B cell (primary cell): Measurements from ENCODE around the gene TF. TPM values are rescaled to one million over a fixed set of nuclear protein-coding genes. Genes with fewer than 3 reads are reported as not detected.

Source experiments
- ATAC-seq: fragments of 200-7000 bp; cut with Tn5 transposase; one replicate; pipeline ENCODE4 v1.10.0; 2021; ENCODE audit warnings: low read depth, mild to moderate bottlenecking, moderate number of reproducible peaks, moderate library complexity
- CTCF ChIA-PET: fragments of 350-600 bp; sonication (Branson Sonifier 250); formaldehyde crosslinking; loops from one replicate; lab custom pipeline; 2021; ENCODE audit warnings: antibody characterized with exemption, inconsistent platforms; lab: Charles Lee
- POLR2A ChIA-PET: fragments of 350-600 bp; sonication (Branson Sonifier 250); formaldehyde crosslinking; loops from one replicate; lab custom pipeline; 2021; ENCODE audit warnings: antibody characterized with exemption; lab: Charles Lee
- DNase-seq: peaks from one replicate; pipeline ENCODE4 v3.0.0; 2013
- H2AFZ ChIP-seq: 2 replicates; pipeline ENCODE4 v1.6.1; 2012; ENCODE audit warnings: mild to moderate bottlenecking, low read depth, low read length; ENCODE audit not compliant: insufficient read depth, poor library complexity, severe bottlenecking
- H3K27ac ChIP-seq, 2 donors: 1 replicate in 1 of 2; 2 replicates in 1 of 2; pipeline ENCODE4 v1.5.1; 2012 to 2013; ENCODE audit warnings: low read length in 2 of 2, mild to moderate bottlenecking in 2 of 2, moderate library complexity in 1 of 2
- H3K27me3 ChIP-seq, 4 experiments: fragments of 200-600 bp in 1 of 4; sonication (generic) in 1 of 4; replicated peaks in 1 of 4; 1 replicate in 2 of 4; 2 replicates in 2 of 4; pipeline versions ENCODE4 v1.6.1 to v1.7.0; 2013 to 2016; ENCODE audit warnings: low read length in 3 of 4, mild to moderate bottlenecking in 2 of 4, mixed read lengths in 1 of 4, moderate library complexity in 1 of 4; ENCODE audit not compliant: insufficient read depth in 4 of 4, control insufficient read depth in 3 of 4; ENCODE audit errors: control extremely low read depth in 1 of 4
- H3K36me3 ChIP-seq, 2 experiments: replicated peaks in 1 of 2; 1 replicate in 1 of 2; 2 replicates in 1 of 2; pipeline versions ENCODE4 v1.6.1 to v1.7.1; 2013; ENCODE audit warnings: low read length in 1 of 2; ENCODE audit not compliant: insufficient read depth in 2 of 2, control insufficient read depth in 1 of 2; ENCODE audit errors: control extremely low read depth in 1 of 2, extremely low read depth in 1 of 2
- H3K4me1 ChIP-seq, 2 donors: fragments of 200-600 bp in 1 of 2; sonication (generic) in 1 of 2; 1 replicate in 1 of 2; 2 replicates in 1 of 2; pipeline versions ENCODE4 v1.5.1 to v1.6.1; 2013 to 2017; ENCODE audit warnings: low read length in 2 of 2; ENCODE audit not compliant: control insufficient read depth in 2 of 2, insufficient read depth in 2 of 2
- H3K4me2 ChIP-seq: replicated peaks from 2 replicates; pipeline ENCODE3; 2012; ENCODE audit warnings: mild to moderate bottlenecking, low read depth, low read length; ENCODE audit not compliant: poor library complexity, severe bottlenecking
- H3K4me3 ChIP-seq, 5 experiments: fragments of 200-600 bp in 1 of 5; sonication (generic) in 1 of 5; 1 replicate in 3 of 5; 2 replicates in 2 of 5; pipeline versions ENCODE4 v1.5.1 to v1.7.0; 2011 to 2016; ENCODE audit warnings: low read length in 4 of 5, mild to moderate bottlenecking in 4 of 5, low read depth in 2 of 5, control low read depth in 1 of 5, moderate library complexity in 1 of 5; ENCODE audit not compliant: insufficient read depth in 1 of 5; ENCODE audit errors: control extremely low read depth in 1 of 5, extremely low read depth in 1 of 5
- H3K79me2 ChIP-seq: fragments of 200-600 bp; sonication (generic); one replicate; pipeline ENCODE4 v1.6.0; 2016; ENCODE audit warnings: low read length; ENCODE audit not compliant: control insufficient read depth, insufficient read depth
- H3K9ac ChIP-seq: fragments of 200-600 bp; sonication (generic); 2 replicates; pipeline ENCODE4 v1.6.1; 2017; ENCODE audit warnings: mild to moderate bottlenecking, low read length, moderate library complexity
- H3K9me3 ChIP-seq, 3 donors: one replicate each; pipeline versions ENCODE4 v1.6.1 to v1.7.1; 2013; ENCODE audit warnings: low read length in 2 of 3; ENCODE audit not compliant: control insufficient read depth in 2 of 3, insufficient read depth in 1 of 3; ENCODE audit errors: control extremely low read depth in 1 of 3
- H4K20me1 ChIP-seq: 2 replicates; pipeline ENCODE4 v1.6.0; 2012; ENCODE audit warnings: mild to moderate bottlenecking, low read length; ENCODE audit not compliant: insufficient read depth, control insufficient read depth, poor library complexity, severe bottlenecking
- H3K27ac Mint-ChIP-seq: one replicate; pipeline ENCODE4 v1.8.0; 2021; ENCODE audit warnings: mixed read lengths
- H3K27me3 Mint-ChIP-seq: one replicate; pipeline ENCODE4 v1.8.0; 2021; ENCODE audit warnings: mixed read lengths
- H3K4me1 Mint-ChIP-seq: one replicate; pipeline ENCODE4 v1.8.0; 2021; ENCODE audit warnings: mixed read lengths
- H3K4me3 Mint-ChIP-seq: one replicate; pipeline ENCODE4 v1.8.0; 2021; ENCODE audit warnings: mixed read lengths
- H3K9me3 Mint-ChIP-seq: one replicate; pipeline ENCODE4 v1.8.0; 2022; ENCODE audit warnings: mixed read lengths; ENCODE audit not compliant: insufficient read depth
- EZH2 ChIP-seq: IDR thresholded peaks from 2 replicates; pipeline ENCODE4 v1.6.1; 2012; ENCODE audit warnings: borderline replicate concordance, low read depth, mild to moderate bottlenecking, moderate library complexity, low read length; ENCODE audit not compliant: insufficient read depth, poor library complexity, severe bottlenecking
- WGBS: methylation state at CpG from one replicate; pipeline ENCODE4 v1.1.5; 2013; ENCODE audit warnings: missing lambda C conversion rate; ENCODE audit not compliant: insufficient coverage; 5-methylcytosine and 5-hydroxymethylcytosine counted together
- intact Hi-C: fragments of 100-400 bp; cut with micrococcal nuclease; formaldehyde crosslinking; loops from one replicate; pipeline ENCODE4 v1.10.0; 2022
- polyA plus RNA-seq: library from polyadenylated mRNA; depleted of rRNA; stranded (reverse); fragments of >200 nt; gene quantifications from 2 replicates; pipeline ENCODE4 v1.2.3, GENCODE V29; 2012
- total RNA-seq, 2 donors: library from RNA; stranded (reverse); fragments of 120-200 nt in 1 of 2; gene quantifications; 1 replicate in 1 of 2; 2 replicates in 1 of 2; pipeline versions ENCODE4 v1.2.3 to v1.2.4, GENCODE V29; 2013 to 2022
- TF ChIP-seq, protein P1 (sequence below): fragments of 200-600 bp; IDR thresholded peaks from one replicate; pipeline ENCODE4 v1.8.0; 2022; ENCODE audit warnings: antibody characterized with exemption, mild to moderate bottlenecking

Gene TF
- total and polyA plus RNA-seq, 2 donors (not counting 1 experiment from before 2014, with no cell fraction given) = 0.27 to 0.37 TPM

GRCh38 chr3:133825969-133826727 is 80.0 kb downstream of the TF start:
- peaks cover under 1 to 45% of the 10 kb centered on the region in 2 experiments for H3K36me3 ChIP-seq
- no peak overlapping the region for H3K4me3 Mint-ChIP-seq
- H3K27me3 ChIP-seq = no peaks in the 10 kb centered on the region
- H2AFZ ChIP-seq = no peak overlapping the region
- no peaks in the 10 kb centered on the region for H3K4me1 Mint-ChIP-seq
- no peaks in the 10 kb centered on the region for H3K27me3 Mint-ChIP-seq
- H3K27ac ChIP-seq = no peak overlapping the region
- ATAC-seq (no peak), DNase-seq (no peak)
- H3K4me3 ChIP-seq = no peak overlapping the region
- 90% methylated on average over 7 of the region's 12 CpGs for WGBS
- H3K4me2 ChIP-seq = no peak overlapping the region
- H3K9me3 ChIP-seq = no peaks in the 10 kb centered on the region
- TF ChIP-seq, protein P1, sequence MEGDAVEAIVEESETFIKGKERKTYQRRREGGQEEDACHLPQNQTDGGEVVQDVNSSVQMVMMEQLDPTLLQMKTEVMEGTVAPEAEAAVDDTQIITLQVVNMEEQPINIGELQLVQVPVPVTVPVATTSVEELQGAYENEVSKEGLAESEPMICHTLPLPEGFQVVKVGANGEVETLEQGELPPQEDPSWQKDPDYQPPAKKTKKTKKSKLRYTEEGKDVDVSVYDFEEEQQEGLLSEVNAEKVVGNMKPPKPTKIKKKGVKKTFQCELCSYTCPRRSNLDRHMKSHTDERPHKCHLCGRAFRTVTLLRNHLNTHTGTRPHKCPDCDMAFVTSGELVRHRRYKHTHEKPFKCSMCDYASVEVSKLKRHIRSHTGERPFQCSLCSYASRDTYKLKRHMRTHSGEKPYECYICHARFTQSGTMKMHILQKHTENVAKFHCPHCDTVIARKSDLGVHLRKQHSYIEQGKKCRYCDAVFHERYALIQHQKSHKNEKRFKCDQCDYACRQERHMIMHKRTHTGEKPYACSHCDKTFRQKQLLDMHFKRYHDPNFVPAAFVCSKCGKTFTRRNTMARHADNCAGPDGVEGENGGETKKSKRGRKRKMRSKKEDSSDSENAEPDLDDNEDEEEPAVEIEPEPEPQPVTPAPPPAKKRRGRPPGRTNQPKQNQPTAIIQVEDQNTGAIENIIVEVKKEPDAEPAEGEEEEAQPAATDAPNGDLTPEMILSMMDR = no peak
- TF ChIP-seq EZH2 = no peak
- intact Hi-C loops = no loop called here
- no peaks in the 10 kb centered on the region for H3K9me3 Mint-ChIP-seq
- ChIA-PET CTCF (interaction anchor here (0.6 kb wide), 1 partner anchor 20 kb away, joined by 3 read pairs; no protein-coding TSS in a partner anchor), POLR2A (no interaction called here)
- H3K9ac ChIP-seq = no peak overlapping the region
- no peaks in the 10 kb centered on the region for H4K20me1 ChIP-seq
- H3K27ac Mint-ChIP-seq = no peak overlapping the region
- no peaks in the 10 kb centered on the region for H3K79me2 ChIP-seq
- H3K4me1 ChIP-seq = no peaks in the 10 kb centered on the region

DNA sequence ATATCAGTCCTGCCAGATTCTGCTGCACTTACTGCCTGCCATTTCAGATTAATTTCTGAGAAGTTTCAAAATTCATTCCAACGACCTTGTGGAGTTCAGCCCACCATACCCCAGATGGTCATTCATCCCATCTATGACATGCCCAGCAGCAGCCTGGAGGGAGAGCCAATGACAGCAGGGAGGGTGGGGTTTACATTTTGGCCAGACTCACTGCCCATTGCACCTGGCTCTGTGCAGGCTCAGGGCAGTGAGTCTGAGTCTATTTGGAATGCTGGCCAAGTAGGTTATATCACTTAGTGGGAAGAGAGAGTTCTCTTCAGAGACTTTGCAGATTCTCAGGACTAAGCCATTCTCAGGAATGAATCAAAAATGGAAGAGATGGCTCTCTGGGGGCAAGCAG is 80.9 kb downstream of the TF start:
- CTCF ChIA-PET = no interaction called here
- no peak overlapping the region for H3K27ac Mint-ChIP-seq
- no CpG with 5 or more reads among the region's 1 CpG for WGBS
- no peak overlapping the region for H3K4me3 ChIP-seq
- ATAC-seq (no peak), DNase-seq (no peak)
- H3K4me1 Mint-ChIP-seq = no peaks in the 10 kb centered on the region
- TF ChIP-seq, protein P1 = no peak
- TF ChIP-seq EZH2 = no peak
- intact Hi-C loops = no loop called here
- no peaks in the 10 kb centered on the region for H4K20me1 ChIP-seq
- H3K9ac ChIP-seq = no peak overlapping the region
- H3K27me3 ChIP-seq = no peaks in the 10 kb centered on the region
- no peaks in the 10 kb centered on the region for H3K9me3 Mint-ChIP-seq
- H3K79me2 ChIP-seq = no peaks in the 10 kb centered on the region
- H3K4me3 Mint-ChIP-seq = no peak overlapping the region
- peaks cover 0 to 35% of the 10 kb centered on the region in 2 experiments for H3K36me3 ChIP-seq
- no peak overlapping the region for H3K27ac ChIP-seq
- no peak overlapping the region for H2AFZ ChIP-seq
- POLR2A ChIA-PET = no interaction called here
- H3K9me3 ChIP-seq = no peaks in the 10 kb centered on the region
- H3K4me2 ChIP-seq = no peak overlapping the region
- no peaks in the 10 kb centered on the region for H3K4me1 ChIP-seq
- peaks cover 2% of the 10 kb centered on the region for H3K27me3 Mint-ChIP-seq
